22Rv1 (cell line): Measurements from ENCODE around the gene PARN.
"Not testable (repeated sequence)": the region's sequence is repeated elsewhere in the genome, so short reads cannot be mapped to it uniquely, and the experiment has no call there.

ENCODE experiments used
- H3K27ac ChIP-seq: fragments of 450-650 bp; 2 replicates; pipeline ENCODE4 v1.5.1; 2017
- CTCF ChIP-seq: fragments of 450-650 bp; IDR thresholded peaks from 2 replicates; pipeline ENCODE4 v1.5.1; 2017; ENCODE audit warnings: mild to moderate bottlenecking
- ZFX ChIP-seq: fragments of 450-650 bp; IDR thresholded peaks from 2 replicates; pipeline ENCODE4 v1.6.1; 2017; ENCODE audit warnings: antibody characterized with exemption, borderline replicate concordance

Gene PARN

GRCh38 chr16:14418795-14419225 lies 211.2 kb downstream of the PARN start:
- no peak overlapping the region for H3K27ac ChIP-seq
- TF ChIP-seq ZFX: no peak

GRCh38 chr16:14416184-14416583 lies 213.9 kb downstream of the PARN start:
- TF ChIP-seq CTCF: no peak
- no peak for TF ChIP-seq ZFX
- H3K27ac ChIP-seq: no peak overlapping the region

- no peak for TF ChIP-seq CTCF
- no peak for TF ChIP-seq ZFX
- H3K27ac ChIP-seq: no peak overlapping the region
Observed at GRCh38 chr16:14415291-14415690, 214.8 kb downstream of the PARN start.

- no peak overlapping the region for H3K27ac ChIP-seq
Observed at GRCh38 chr16:14409563-14409962, 220.5 kb downstream of the PARN start.

GRCh38 chr16:14407786-14408399 lies 222.2 kb downstream of the PARN start:
- no peak overlapping the region for H3K27ac ChIP-seq
- TF ChIP-seq CTCF: no peak
- no peak for TF ChIP-seq ZFX

More at GRCh38 chr16:14409563-14409962, 220.5 kb downstream of the PARN start:
- TF ChIP-seq CTCF (no peak), ZFX (no peak)

- no peak for TF ChIP-seq CTCF
- TF ChIP-seq ZFX: no peak
- no peak overlapping the region for H3K27ac ChIP-seq
Observed at GRCh38 chr16:14405611-14406537, 224.2 kb downstream of the PARN start.

- H3K27ac ChIP-seq: not testable (repeated sequence)
Observed at GRCh38 chr16:14403001-14403389, 227.1 kb downstream of the PARN start.

GRCh38 chr16:14402114-14403000 lies 227.7 kb downstream of the PARN start:
- H3K27ac ChIP-seq: not testable (repeated sequence)

- H3K27ac ChIP-seq: not testable (repeated sequence)
Observed at GRCh38 chr16:14401711-14402061, 228.4 kb downstream of the PARN start.

GRCh38 chr16:14400978-14401710 lies 228.9 kb downstream of the PARN start:
- H3K27ac ChIP-seq: not testable (repeated sequence)
